SU-DHL-6 (cell line): ENCODE data around the gene GRAMD1B.
"Not testable (repeated sequence)": the region's sequence is repeated elsewhere in the genome, so short reads cannot be mapped to it uniquely, and the experiment has no call there.

Experiments used
- H2AFZ ChIP-seq: fragments of 200-600 bp; sonication (generic); 2 replicates; pipeline ENCODE4 v1.6.1; 2014; ENCODE audit warnings: low read depth, mild to moderate bottlenecking, moderate library complexity, mixed read lengths, antibody characterized with exemption, low read length; ENCODE audit not compliant: severe bottlenecking
- H3F3A ChIP-seq: fragments of 200-600 bp; shearing (Covaris generic); 2 replicates; pipeline ENCODE4 v1.6.0; 2016; ENCODE audit warnings: antibody characterized with exemption, mild to moderate bottlenecking; ENCODE audit not compliant: insufficient read depth
- H3K27ac ChIP-seq: fragments of 200-600 bp; sonication (generic); 2 replicates; pipeline ENCODE4 v1.5.1; 2016; ENCODE audit warnings: low read depth, mild to moderate bottlenecking, low read length, moderate library complexity, mixed read lengths
- H3K27me3 ChIP-seq: fragments of 200-600 bp; sonication (generic), shearing (Covaris generic); 2 replicates; pipeline ENCODE4 v1.6.0; 2014; ENCODE audit warnings: mild to moderate bottlenecking, low read length
- H3K36me3 ChIP-seq: fragments of 200-600 bp; sonication (generic); 2 replicates; pipeline ENCODE4 v1.6.1; 2014; ENCODE audit warnings: mild to moderate bottlenecking, low read length, mixed read lengths
- H3K4me2 ChIP-seq: fragments of 300-600, 200-600 bp; shearing (Covaris generic), sonication (generic); 2 replicates; pipeline ENCODE4 v1.6.0; 2014; ENCODE audit warnings: low read length, low read depth, mild to moderate bottlenecking; ENCODE audit not compliant: poor library complexity, severe bottlenecking
- H3K4me3 ChIP-seq: fragments of 200-600 bp; sonication (generic); 2 replicates; pipeline ENCODE4 v1.5.1; 2014; ENCODE audit warnings: antibody characterized with exemption, low read length, mild to moderate bottlenecking, mixed read lengths; ENCODE audit not compliant: insufficient read depth, poor library complexity, severe bottlenecking
- H3K79me2 ChIP-seq: fragments of 200-600 bp; sonication (generic); 2 replicates; pipeline ENCODE4 v1.6.1; 2014; ENCODE audit warnings: mild to moderate bottlenecking, low read length, moderate library complexity; ENCODE audit not compliant: insufficient read depth
- H3K9ac ChIP-seq: fragments of 200-600 bp; sonication (generic); 2 replicates; pipeline ENCODE4 v1.7.0; 2014; ENCODE audit warnings: mild to moderate bottlenecking, low read length
- H3K9me2 ChIP-seq: fragments of 200-600 bp; sonication (generic); replicated peaks from 2 replicates; pipeline ENCODE4 v1.6.1; 2014; ENCODE audit warnings: low read length; ENCODE audit not compliant: insufficient read depth
- H3K9me3 ChIP-seq: fragments of 200-600 bp; sonication (generic); 2 replicates; pipeline ENCODE4 v1.6.1; 2014; ENCODE audit warnings: low read length, mixed read lengths; ENCODE audit not compliant: insufficient read depth
- H4K20me1 ChIP-seq: fragments of 200-600 bp; sonication (generic); 2 replicates; pipeline ENCODE4 v1.6.1; 2014; ENCODE audit warnings: low read depth, mild to moderate bottlenecking, antibody characterized with exemption, low read length, moderate library complexity, mixed read lengths
- CTCF ChIP-seq: fragments of 200-600 bp; sonication (generic); IDR thresholded peaks from one replicate; pipeline ENCODE4 v1.5.1; 2017; ENCODE audit warnings: antibody characterized with exemption, mild to moderate bottlenecking, low read length, moderate library complexity; ENCODE audit not compliant: insufficient read depth, poor library complexity, severe bottlenecking
- EZH2phosphoT487 ChIP-seq: fragments of 200-600 bp; sonication (generic), shearing (Covaris generic); conservative IDR thresholded peaks from 2 replicates; pipeline ENCODE4 v1.6.1; 2018; ENCODE audit warnings: mild to moderate bottlenecking, antibody characterized with exemption, low read length, moderate library complexity, mixed read lengths

GRAMD1B gene

GRCh38 chr11:123519055-123519796, 89.2 kb downstream of the GRAMD1B start:
- TF ChIP-seq EZH2phosphoT487: no peak
- H3K36me3 ChIP-seq: no peaks in the 10 kb centered on the region
- no peak overlapping the region for H3K4me2 ChIP-seq
- H3K79me2 ChIP-seq: peaks cover 4% of the 10 kb centered on the region; the same call in 1 of the 2 replicates
- H3K9me3 ChIP-seq: no peaks in the 10 kb centered on the region
- H3K27ac ChIP-seq: no peak overlapping the region
- H3F3A ChIP-seq: no peaks in the 10 kb centered on the region
- H4K20me1 ChIP-seq: no peaks in the 10 kb centered on the region
- H3K4me3 ChIP-seq: no peak overlapping the region
- H3K9me2 ChIP-seq: no peaks in the 10 kb centered on the region
- no peak overlapping the region for H2AFZ ChIP-seq
- no peaks in the 10 kb centered on the region for H3K27me3 ChIP-seq
- no peak overlapping the region for H3K9ac ChIP-seq

DNA sequence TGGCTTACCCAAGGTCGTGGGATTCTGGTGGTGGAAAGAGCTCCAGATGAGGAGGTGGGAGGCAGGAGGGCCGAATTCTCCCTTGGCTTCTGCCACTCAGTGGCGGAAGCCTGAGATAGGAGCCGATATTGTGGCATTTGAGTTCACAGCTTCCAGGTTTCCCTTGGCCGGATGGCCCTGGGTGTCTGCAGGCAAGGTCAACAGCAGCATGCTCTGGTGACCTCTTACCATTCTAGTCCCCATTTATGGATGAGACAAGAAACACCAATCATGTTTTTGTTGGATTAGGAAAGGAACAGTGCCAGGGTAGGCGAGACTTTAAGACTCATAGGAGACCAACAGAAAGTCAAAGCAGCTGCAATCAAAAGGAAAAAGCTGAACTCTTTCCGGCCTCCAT, 89.7 kb downstream of the GRAMD1B start:
- H3F3A ChIP-seq: no peaks in the 10 kb centered on the region
- no peak for TF ChIP-seq CTCF
- no peak for TF ChIP-seq EZH2phosphoT487
- H3K9me2 ChIP-seq: no peaks in the 10 kb centered on the region
- H3K36me3 ChIP-seq: no peaks in the 10 kb centered on the region
- H3K4me2 ChIP-seq: no peak overlapping the region
- H2AFZ ChIP-seq: no peak overlapping the region
- no peaks in the 10 kb centered on the region for H3K9me3 ChIP-seq
- H3K9ac ChIP-seq: no peak overlapping the region
- H4K20me1 ChIP-seq: no peaks in the 10 kb centered on the region
- no peak overlapping the region for H3K4me3 ChIP-seq
- no peak overlapping the region for H3K27ac ChIP-seq
- H3K27me3 ChIP-seq: no peaks in the 10 kb centered on the region
- peaks cover 4% of the 10 kb centered on the region; the same call in 1 of the 2 replicates for H3K79me2 ChIP-seq

GRCh38 chr11:123520476-123520875, 90.4 kb downstream of the GRAMD1B start:
- not testable (repeated sequence) for H3K79me2 ChIP-seq, H3K36me3 ChIP-seq, H2AFZ ChIP-seq, H3K9ac ChIP-seq, H3K27ac ChIP-seq, H3K27me3 ChIP-seq, H3K9me2 ChIP-seq, H3F3A ChIP-seq, H3K4me3 ChIP-seq, H3K9me3 ChIP-seq, H4K20me1 ChIP-seq, H3K4me2 ChIP-seq

GRCh38 chr11:123521001-123521400, 90.9 kb downstream of the GRAMD1B start:
- H3K36me3 ChIP-seq: no peaks in the 10 kb centered on the region
- H3K9ac ChIP-seq: no peak overlapping the region
- H3K27ac ChIP-seq: no peak overlapping the region
- no peaks in the 10 kb centered on the region for H4K20me1 ChIP-seq
- H3K4me3 ChIP-seq: no peak overlapping the region
- H3K9me2 ChIP-seq: no peaks in the 10 kb centered on the region
- no peaks in the 10 kb centered on the region for H3K27me3 ChIP-seq
- TF ChIP-seq EZH2phosphoT487 (no peak), CTCF (no peak)
- H3F3A ChIP-seq: no peaks in the 10 kb centered on the region
- H2AFZ ChIP-seq: no peak overlapping the region
- H3K4me2 ChIP-seq: no peak overlapping the region
- H3K79me2 ChIP-seq: peaks cover 4% of the 10 kb centered on the region; the same call in 1 of the 2 replicates
- H3K9me3 ChIP-seq: no peaks in the 10 kb centered on the region
